ENCODE results near the gene EDN2.

The EDN2 gene

GRCh38 chr1:41437011-41437355 is 47.5 kb downstream of the EDN2 start:
- no peak for DNase-seq (ENCODE audit: low read depth)

GRCh38 chr1:41436281-41437010 is 48.0 kb downstream of the EDN2 start:
- DNase-seq (ENCODE audit: low read depth): no peak

- no peak for DNase-seq (ENCODE audit: low read depth)
Measured at GRCh38 chr1:41435570-41436178, 48.8 kb downstream of the EDN2 start.

GRCh38 chr1:41434748-41435449 is 49.6 kb downstream of the EDN2 start:
- no peak for DNase-seq (ENCODE audit: low read depth)

- DNase-seq (ENCODE audit: low read depth): no peak
Measured at GRCh38 chr1:41434306-41434705, 50.2 kb downstream of the EDN2 start.

GRCh38 chr1:41433501-41433900 is 51.0 kb downstream of the EDN2 start:
- DNase-seq (ENCODE audit: low read depth): no peak

- DNase-seq (ENCODE audit: low read depth): peak; percentile 45
Measured at GRCh38 chr1:41432481-41433280, 51.8 kb downstream of the EDN2 start.

GRCh38 chr1:41431490-41432350 is 52.8 kb downstream of the EDN2 start:
- no peak for DNase-seq (ENCODE audit: low read depth)

DNA sequence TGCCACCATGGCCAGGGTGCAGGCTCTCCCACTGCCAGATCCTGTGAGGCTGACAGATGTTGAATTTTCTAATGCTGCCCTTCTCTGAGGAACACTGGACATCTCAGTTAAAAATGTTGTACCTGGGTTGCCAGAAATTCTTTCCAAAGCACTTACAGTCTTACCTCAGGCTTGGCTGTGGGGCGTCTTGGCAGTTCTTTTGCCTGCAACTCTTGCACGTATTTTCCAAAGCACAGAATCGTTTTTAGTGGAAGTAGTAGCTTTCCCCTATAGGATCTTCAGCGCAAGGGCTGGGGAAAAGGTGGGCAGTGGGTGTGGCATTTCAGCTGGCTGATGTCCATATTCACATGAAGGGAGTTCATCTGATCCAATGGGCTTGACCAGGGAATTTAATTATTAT is 53.9 kb downstream of the EDN2 start:
- DNase-seq (ENCODE audit: low read depth): no peak

- DNase-seq (ENCODE audit: low read depth): no peak
Measured at GRCh38 chr1:41430069-41430468, 54.4 kb downstream of the EDN2 start.

DNA sequence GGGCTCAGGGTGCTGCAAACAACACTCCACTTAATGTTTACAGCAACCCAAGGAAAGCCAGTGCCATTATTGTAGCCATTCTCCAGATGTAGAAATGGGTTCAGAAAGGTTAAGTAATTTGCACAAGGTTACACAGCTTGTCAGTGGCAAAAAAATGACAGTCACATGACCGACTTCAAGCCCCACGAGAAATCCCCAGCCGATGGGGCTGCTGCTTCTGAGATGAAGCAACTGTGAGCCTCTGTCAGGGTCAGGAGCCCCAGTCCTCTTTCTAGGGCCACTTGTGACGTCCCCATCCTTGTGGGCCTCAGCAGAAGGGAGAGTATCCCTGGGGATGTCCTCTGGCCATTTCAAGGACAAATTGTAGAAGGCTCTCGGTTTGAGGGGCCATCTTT is 54.8 kb downstream of the EDN2 start:
- DNase-seq (ENCODE audit: low read depth): no peak
